GM23338 (cell line): Measurements from ENCODE around the gene ANKRD55.

Source experiments
- CREB1 ChIP-seq: fragments of 250-450 bp; sonication (Bioruptor Pico); IDR thresholded peaks from 2 replicates; pipeline ENCODE4 v1.5.0; 2020; ENCODE audit warnings: low read depth, mild to moderate bottlenecking, moderate library complexity
- EZH2 ChIP-seq: fragments of 200-600 bp; sonication (generic); IDR thresholded peaks from one replicate; pipeline ENCODE4 v1.8.0; 2017; ENCODE audit warnings: antibody characterized with exemption, mild to moderate bottlenecking, low read depth; ENCODE audit not compliant: unreplicated experiment
- EZH2phosphoT487 ChIP-seq: fragments of 200-600 bp; sonication (generic); IDR thresholded peaks from one replicate; pipeline ENCODE4 v1.8.1; 2018; ENCODE audit warnings: antibody characterized with exemption; ENCODE audit not compliant: unreplicated experiment
- JUNB ChIP-seq: IDR thresholded peaks from one replicate; pipeline ENCODE4 v1.6.1; 2016; ENCODE audit warnings: antibody characterized with exemption; ENCODE audit not compliant: unreplicated experiment
- POLR2AphosphoS5 ChIP-seq: IDR thresholded peaks from 2 replicates; pipeline ENCODE4 v1.6.1; 2016; ENCODE audit warnings: antibody characterized with exemption, low read depth
- REST ChIP-seq: IDR thresholded peaks from one replicate; pipeline ENCODE4 v1.6.1; 2018; ENCODE audit warnings: antibody characterized with exemption; ENCODE audit not compliant: unreplicated experiment
- STAT1 ChIP-seq: IDR thresholded peaks from one replicate; pipeline ENCODE4 v1.6.1; 2016; ENCODE audit warnings: antibody characterized with exemption; ENCODE audit not compliant: unreplicated experiment
- ZNF114 ChIP-seq: fragments of 250-450 bp; sonication (Bioruptor Pico); IDR thresholded peaks from 2 replicates; pipeline ENCODE4 v1.5.0; 2020; ENCODE audit warnings: mild to moderate bottlenecking, moderate library complexity
- TF ChIP-seq, protein P1 (sequence below), 2 experiments: fragments of 200-600 bp in 1 of 2; sonication (generic) in 1 of 2; conservative IDR thresholded peaks; 2 replicates each; pipeline versions ENCODE4 v1.5.1 to v1.6.1; 2016 to 2017; ENCODE audit warnings: antibody characterized with exemption in 2 of 2, low read depth in 2 of 2, mild to moderate bottlenecking in 2 of 2, moderate library complexity in 1 of 2

GRCh38 chr5:56146674-56147073, 86.5 kb downstream of the ANKRD55 start:
- TF ChIP-seq, protein P1, sequence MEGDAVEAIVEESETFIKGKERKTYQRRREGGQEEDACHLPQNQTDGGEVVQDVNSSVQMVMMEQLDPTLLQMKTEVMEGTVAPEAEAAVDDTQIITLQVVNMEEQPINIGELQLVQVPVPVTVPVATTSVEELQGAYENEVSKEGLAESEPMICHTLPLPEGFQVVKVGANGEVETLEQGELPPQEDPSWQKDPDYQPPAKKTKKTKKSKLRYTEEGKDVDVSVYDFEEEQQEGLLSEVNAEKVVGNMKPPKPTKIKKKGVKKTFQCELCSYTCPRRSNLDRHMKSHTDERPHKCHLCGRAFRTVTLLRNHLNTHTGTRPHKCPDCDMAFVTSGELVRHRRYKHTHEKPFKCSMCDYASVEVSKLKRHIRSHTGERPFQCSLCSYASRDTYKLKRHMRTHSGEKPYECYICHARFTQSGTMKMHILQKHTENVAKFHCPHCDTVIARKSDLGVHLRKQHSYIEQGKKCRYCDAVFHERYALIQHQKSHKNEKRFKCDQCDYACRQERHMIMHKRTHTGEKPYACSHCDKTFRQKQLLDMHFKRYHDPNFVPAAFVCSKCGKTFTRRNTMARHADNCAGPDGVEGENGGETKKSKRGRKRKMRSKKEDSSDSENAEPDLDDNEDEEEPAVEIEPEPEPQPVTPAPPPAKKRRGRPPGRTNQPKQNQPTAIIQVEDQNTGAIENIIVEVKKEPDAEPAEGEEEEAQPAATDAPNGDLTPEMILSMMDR (conservative IDR thresholded peaks at IDR 0.05; ENCODE audit: low read depth in 2 of 2), result no peak
- TF ChIP-seq EZH2 (no peak), JUNB (no peak), CREB1 (no peak), EZH2phosphoT487 (no peak), ZNF114 (CRISPR knock-in tag) (no peak), POLR2AphosphoS5 (no peak), REST (no peak), STAT1 (no peak)
